Right forelimb (tissue), 1 donor: Measurements from ENCODE around the gene SPDEF.

Source experiments
- DNase-seq: peaks from one replicate; pipeline ENCODE4 v3.0.0-alpha.2; 2018

Gene SPDEF

DNA sequence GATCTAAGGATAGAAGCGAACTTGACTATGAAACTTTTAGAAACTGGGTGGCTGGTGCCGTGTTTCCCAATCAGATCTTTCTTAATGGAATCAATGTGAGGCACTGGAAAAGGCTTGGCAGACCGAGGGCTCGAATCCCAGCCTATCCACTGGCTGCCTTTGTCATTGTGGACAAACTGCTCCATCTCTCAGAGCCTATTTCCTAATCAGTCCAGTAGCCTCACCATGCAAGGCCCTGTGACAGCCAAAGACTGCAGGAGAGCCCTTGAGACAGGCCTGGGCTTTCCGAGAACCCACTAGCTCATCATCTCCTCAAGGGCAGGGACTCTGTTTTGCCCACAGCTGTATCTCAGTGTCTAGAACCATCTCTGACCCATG is 43.4 kb downstream of the SPDEF start:
- DNase-seq, result peak; percentile 37

DNA sequence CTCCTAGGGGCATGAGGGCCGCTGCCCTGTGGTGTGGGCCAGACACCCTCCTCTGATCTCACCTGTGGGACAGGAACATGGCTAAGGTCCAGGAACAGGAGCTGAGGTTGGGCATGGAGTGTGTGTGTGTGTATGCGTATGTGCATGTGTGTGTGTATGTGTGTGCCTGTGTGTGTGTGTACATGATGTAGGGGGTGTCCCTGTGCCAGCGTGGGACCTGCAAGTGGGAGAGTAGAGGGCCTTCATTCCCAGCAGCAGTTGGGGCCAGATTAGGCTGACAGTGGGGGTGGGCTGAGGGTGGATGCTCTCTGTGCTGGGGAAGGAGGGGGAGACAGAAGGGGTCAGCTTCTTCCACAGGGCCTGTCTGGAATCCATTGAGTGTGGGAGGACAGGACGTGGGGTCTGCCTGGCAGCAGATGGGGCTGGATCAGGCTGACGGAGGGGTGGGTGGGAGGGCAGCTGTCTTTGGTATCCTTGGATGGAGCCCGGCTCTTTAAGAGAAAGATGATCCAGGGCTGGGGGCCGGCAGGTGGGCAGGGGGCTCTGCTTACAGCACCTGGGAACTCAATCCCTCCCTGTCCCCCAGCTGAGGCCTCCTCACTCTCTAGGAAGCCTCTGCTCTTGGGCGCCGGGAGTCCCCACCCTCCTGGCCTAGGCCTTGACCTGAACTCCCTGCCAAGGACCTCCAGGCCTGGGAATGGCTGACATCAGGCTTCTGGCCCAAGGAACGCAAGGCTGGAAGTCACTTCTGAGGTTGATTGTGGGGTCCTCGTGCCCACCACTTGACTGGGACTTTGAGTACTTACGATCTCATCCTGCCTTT is 44.0 kb downstream of the SPDEF start:
- peak; percentile 30 for DNase-seq

DNA sequence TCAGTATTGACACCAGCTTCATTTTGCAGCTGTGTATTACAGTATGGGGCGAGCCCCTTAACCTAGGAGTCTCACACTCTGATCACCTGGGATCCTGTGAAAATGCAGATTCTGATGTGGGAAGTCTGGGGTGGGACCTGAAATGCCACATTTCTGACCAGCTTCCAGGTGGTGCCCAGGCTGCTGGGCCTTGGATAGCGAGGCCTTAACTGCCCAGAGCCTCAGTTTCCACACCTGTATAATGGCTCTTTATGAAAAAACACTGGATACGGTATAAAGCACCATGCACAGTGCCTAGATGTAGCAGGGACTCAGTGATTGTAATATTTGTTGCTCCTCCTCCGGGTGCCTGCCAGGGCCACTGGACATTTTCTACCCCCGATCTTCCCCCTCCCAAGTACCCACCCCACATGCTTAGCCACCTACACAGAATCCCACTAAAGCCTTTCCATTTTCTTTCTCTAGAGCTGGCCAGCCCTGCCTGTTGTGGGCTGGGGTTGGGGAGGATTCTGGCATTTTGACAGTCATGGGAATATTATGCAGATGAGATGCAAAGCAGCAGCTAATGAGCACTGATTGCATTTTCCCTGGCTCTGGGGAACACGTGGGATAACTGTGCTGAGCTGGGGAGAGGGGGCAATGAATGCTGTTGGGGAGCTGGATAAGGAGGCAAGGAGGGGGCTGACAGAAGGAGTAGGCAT is 44.8 kb downstream of the SPDEF start:
- peak; percentile 13 for DNase-seq

DNA sequence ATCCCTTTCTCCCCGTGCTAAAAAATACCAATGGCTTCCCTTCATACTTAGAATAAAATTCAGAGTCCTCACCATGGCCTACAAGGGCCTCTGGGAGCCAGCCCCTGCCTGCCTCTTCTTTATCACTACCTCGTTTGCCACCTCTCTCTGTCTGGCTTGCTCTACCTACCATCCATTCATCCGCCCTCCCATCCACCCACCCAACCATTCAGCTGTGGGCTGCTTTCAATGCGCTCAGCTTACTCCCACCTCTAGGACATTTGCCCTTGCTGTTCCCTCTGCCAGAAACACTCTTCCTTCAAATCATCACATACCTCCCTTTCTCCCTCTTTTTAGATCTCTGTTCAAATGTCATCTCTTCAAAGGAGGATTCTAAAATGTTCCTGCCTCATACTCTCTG is 45.8 kb downstream of the SPDEF start:
- DNase-seq, result peak; percentile 4

DNA sequence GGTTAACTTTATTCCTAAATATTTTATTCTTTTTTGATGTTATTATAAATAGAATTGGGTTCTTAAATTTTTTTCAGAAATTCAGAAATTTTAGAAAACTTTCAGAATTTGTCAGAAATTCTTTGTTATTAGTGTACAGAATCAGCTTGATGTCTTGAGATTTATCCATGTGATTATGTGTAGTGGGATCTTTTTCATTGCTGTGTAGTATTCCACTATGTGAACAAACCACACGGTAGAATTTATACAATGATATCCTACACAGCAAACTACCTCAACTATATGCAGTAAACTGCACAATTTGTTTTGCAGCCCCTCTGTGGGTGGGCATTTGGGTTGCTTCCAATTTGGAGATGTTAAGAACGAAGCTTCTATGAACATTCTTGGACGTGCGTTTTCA is 46.3 kb downstream of the SPDEF start:
- no peak for DNase-seq

DNA sequence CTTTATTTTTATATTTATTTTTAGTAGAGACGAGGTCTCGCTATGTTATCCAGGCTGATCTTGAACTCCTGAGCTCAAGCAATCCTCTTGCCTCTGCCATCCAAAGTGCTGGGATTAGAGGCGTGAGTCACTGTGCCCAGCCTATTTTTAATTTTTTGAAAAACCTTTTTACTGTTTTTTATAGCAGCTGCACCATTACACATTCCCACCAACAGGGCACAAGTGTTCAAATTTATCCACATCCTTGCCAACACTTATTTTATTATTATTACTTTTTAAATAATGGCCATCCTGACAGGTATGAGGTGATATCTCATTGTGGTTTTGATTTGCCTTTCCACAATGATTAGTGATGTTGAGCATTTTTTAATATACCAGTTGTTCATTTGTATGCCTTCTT is 47.7 kb downstream of the SPDEF start:
- DNase-seq, result peak; percentile 2

DNA sequence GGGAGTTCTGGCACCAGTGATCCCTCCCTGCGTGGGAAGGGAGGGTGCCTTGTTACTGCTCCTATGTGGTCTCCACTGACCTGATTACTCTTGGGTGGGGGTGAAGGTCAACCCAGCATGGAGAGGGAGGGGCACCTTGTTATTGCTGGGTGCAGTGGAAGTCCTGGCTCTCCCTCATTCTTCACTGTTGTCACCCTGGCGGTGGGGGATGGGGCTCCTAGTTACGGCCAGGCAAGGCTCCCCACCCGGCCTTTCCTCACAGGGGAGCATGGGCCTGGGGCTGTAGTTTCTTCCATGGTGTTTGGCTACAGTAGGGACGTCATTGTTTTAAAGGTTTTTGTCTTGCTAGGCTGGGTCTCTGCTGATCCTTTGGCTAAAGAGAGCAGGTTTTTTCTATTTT is 49.4 kb downstream of the SPDEF start:
- DNase-seq, result no peak

DNA sequence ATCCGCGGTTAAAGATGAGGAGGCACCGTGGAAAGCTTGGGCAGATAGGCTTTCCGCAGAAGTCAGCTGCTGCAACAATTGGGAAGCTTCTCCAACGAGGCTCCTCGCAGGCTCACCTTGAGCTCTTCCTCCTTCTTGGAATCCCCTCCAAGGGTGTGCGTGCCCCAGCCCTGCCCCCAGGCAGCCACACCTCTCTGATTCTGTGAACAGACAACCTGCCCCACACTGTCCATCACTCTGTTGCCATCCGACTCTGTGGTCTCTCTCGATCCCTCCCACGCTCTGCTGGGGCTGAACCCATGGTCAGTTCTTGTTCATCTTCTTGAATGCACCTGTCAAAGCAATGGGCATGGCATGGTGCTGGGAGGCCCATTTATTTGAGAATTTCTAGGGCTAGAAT is 58.7 kb downstream of the SPDEF start:
- DNase-seq, result no peak

DNA sequence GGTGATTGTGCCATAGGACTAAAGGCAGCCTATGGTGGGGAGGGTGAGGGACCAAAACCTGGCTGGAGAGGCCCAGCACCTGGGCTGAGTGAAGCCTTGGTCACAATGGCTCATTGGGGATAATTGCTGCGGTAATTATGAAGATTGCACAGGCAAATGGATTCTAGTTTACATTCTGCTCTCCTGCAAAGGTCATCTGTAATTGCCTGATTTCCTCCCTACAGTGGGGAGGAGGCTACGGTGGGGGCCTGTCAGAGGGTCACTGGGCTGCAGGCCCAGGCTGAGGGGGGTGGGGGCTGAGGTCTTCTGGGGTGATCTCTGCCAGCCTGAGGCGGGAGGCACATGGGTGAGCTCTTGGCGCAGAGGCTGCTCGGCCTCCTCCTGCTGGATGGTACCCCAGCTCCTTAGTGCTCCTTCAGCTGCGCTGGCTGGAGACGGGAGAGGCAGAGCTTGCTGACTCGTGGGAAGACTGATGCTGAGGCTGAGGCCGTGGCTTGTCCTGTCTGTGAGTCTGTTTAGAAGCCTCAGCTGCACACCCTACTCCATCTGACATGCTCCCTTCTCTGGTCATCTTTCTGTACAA is 59.9 kb downstream of the SPDEF start:
- DNase-seq, result no peak

DNA sequence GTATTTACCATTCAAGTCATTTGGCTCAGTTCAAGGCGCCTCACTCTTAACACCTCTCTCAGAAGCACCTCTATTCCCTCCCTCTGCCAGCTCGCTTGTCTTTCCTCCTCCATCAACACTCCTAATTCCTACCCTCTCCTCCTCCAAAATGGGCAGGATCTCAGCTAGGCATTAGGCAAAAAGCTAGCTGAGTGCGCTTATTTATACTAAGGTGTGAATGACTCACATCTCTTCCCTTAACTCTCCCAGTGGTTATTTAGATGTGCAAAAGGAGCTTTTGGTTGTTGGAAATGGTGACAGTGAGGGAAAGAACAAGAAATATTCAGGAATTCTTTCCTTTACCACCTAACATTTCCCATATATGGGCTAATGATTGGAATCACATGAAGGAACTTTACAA is 61.2 kb downstream of the SPDEF start:
- no peak for DNase-seq

DNA sequence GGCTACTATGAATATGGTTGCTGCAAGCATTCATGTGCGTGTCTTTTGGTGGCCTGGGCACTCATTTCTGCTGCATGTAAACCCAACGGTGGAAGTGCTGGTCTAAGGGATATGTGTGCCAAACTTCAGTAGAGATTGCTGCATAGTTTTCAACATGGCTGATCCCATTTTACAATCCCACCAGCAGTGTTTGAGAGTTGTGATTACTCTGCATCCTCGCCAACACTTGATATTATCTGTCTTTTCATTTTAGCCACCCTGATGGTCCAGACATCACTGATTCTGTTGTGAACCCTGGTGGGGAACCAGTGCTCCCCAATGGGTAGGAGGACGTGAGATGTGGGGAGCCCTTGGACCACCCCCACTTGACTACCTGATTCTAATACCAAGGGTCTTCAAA is 62.8 kb downstream of the SPDEF start:
- DNase-seq, result no peak

DNA sequence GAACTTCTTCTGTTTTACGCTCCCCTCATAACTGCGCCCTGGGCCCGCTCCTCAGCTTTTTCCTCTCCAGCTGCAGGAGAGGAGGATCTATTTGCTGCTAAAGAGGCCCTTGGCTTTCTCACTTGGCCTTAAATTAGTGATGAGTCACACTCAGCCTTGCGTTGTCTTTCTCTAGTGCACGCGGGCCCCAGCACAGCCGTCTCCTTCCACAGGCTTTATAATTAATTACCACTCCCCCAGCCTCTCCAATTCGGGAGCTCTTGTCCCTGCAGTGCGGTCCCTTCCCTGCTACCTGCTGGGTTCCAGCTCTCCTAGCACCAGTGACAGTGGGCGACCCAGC is 65.1 kb downstream of the SPDEF start:
- DNase-seq, result no peak

DNA sequence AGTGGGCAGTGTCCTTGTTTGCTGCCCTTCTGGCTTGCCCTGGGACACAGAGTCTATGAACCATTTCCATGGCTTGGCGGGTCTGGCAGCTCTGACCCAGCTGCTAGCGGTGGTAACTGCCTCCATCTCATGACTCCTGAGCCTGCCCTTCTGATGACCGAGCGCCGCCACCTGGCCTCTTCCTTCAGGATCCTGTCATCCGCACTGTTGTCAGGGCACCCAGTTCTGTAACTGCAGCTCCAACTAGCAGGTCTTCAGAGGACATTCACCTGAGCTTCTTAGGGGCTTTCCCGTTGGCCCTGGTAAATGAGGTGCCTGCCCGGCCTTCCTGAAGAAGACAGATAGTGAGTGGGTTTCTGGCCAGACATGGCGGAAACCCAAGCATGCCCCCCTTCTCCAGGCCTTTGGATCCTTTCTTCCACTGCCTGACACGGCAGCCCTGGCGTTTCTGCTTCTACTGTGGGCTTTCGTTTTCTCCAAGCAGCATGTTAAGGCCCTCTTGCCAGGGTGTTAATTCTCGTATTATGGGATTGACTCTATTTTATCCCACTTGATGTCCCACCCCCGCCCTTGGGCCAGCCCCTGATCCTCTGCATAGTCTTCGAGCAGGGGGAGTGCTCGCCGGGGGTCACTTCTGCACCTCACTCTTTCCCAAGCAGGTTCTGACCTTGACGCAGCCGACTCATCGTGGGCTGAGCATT is 65.6 kb downstream of the SPDEF start:
- no peak for DNase-seq

DNA sequence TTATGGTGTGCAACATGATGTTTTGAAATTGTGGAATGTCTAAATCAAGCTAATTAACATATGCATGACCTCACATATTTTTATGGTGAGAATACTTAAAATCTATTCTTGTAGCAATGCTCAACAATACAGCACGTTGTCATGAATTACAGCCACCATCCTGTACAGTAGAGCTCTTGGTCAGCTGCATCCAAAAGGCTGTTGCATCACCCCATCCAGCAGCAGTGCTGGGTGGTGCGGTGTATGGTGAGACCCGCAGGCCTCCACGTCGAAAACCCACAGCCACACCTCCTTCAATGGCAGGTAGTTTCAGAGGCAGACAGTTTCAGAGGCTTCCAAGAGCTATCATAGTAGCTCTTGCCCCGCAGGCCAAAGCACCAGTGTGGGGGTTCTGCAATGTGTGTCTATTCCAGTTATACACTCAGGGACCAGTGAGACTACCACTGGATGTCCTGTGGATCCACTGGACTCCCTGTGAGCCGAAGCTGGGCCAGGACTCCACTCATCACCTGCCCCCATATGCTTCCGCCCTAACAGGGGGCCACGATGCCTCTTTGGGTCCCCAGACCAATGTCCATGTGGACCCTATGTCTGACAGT is 66.8 kb downstream of the SPDEF start:
- DNase-seq, result no peak
